Hippocampal formation (tissue), 2 donors: Measurements from ENCODE around the gene LRRC38.
"Not testable (repeated sequence)": the region's sequence is repeated elsewhere in the genome, so short reads cannot be mapped to it uniquely, and the experiment has no call there.

ENCODE experiments used
- DNase-seq, 2 donors: peaks; one replicate each; lab custom pipeline; 2025; lab: John Stamatoyannopoulos, UW

Gene LRRC38, protein sequence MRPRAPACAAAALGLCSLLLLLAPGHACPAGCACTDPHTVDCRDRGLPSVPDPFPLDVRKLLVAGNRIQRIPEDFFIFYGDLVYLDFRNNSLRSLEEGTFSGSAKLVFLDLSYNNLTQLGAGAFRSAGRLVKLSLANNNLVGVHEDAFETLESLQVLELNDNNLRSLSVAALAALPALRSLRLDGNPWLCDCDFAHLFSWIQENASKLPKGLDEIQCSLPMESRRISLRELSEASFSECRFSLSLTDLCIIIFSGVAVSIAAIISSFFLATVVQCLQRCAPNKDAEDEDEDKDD

GRCh38 chr1:13513895-13514546, at the start of gene LRRC38:
LRRC38 (minus strand) TSS chr1:13514003; CDS start chr1:13513593, 410 bp downstream.
- DNase-seq, result no peak

- DNase-seq, result not testable (repeated sequence)
Observed at GRCh38 chr1:13562981-13563380, 49.2 kb upstream of the LRRC38 start.

GRCh38 chr1:13560541-13560940, 46.7 kb upstream of the LRRC38 start:
- no peak for DNase-seq

- DNase-seq, result no peak
Observed at GRCh38 chr1:13556224-13556764, 42.5 kb upstream of the LRRC38 start.

DNA sequence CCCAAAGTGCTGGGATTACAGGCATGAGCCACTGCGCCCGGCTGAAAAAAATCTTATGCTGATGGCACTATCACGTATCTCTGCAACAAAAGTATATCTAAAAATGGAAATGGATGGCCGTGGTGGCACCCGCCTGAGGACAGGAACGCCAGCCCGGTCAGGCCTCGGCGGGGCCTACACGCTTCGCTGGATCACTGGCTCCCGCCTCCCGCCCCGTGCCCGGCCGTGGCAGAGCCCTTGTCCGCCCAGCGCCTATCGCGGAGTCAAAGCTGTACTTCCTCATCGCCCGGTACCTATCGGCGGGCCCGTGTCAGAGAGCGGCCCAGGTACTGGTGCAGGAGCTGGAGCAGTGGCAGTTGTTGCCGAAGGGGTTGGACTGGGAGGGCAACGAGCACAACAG, 41.0 kb upstream of the LRRC38 start:
- no peak for DNase-seq

GRCh38 chr1:13550663-13551062, 36.9 kb upstream of the LRRC38 start:
- DNase-seq, result no peak

DNA sequence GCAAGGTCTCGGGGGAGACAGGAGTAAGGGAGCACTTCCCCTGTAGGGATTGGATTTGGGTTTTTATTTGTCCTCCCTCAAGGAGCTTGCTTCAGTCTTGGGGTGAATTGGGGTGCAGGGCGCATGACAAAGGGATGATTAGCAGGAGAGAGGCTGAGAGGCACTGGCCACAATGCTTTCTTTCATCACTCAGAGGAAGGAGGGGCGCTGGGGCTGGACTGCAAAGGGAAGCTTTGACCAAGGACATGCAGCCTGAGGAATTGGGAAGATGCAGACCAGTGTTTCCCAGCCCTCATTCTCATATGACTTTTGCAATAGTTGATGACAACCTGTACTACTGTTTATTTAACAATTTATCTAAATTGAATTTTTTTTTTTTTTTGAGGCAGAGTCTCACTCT, 35.7 kb upstream of the LRRC38 start:
- DNase-seq, result peak; percentile 38 to 51

DNA sequence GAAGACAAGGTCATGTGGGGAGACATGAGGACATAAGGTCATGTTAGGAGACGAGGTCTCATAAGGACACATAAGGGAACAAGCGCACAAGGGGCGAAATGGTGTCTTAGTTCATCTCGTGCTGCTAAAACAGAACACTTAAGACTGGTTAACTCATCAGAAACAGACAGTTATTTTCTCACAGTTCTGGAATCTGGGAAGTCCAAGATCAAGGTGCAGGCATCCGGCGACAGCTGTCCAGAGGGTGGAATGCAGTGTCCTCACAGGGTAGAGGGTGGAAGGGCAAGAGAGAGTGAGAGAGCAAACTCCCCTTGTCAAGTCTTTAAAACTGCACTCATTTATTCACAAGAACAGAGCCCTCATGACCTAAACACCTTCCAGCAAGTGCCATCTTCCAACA, 35.2 kb upstream of the LRRC38 start:
- DNase-seq, result no peak

DNA sequence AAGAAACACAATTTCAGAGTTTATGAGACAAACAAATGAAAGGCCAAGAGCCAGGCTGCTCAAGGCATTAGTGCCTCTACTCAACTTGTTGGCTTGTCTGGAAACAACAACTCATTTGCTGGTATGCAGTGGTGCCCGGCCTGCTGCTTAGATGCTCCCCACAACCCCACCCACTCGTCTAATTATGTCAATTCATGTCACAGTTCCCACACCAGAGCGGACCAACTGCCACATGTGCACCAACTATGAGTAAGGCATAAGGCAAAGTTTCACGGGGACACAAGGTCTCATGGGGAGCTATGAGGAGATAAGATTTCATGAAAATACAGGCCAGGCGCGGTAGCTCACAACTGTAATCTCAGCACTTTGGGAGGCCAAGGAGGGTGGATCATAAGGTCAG, 34.5 kb upstream of the LRRC38 start:
- DNase-seq, result no peak

DNA sequence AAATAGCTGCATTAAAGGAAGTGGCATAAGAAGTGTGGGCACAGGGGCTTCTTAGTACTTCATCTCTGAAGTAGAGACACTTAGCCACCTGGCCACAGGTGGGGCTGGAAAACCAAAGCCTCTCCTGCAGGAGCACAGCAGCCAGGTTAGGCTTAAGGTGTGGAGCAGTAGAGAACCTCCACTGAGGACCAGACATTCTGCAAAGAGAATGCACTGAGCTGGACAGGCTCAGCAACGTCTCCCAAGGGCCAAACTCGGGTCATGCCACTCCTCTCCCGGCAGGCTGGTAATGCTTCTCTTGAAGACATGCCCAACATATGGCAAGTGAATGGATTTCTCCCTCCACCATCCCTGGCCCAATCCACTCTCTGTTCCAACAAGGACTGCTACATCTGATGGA, 33.0 kb upstream of the LRRC38 start:
- no peak for DNase-seq

GRCh38 chr1:13544221-13544556, 30.4 kb upstream of the LRRC38 start:
- no peak for DNase-seq

GRCh38 chr1:13543451-13544220, 29.8 kb upstream of the LRRC38 start:
- peak; percentile 43 to 59 for DNase-seq

DNA sequence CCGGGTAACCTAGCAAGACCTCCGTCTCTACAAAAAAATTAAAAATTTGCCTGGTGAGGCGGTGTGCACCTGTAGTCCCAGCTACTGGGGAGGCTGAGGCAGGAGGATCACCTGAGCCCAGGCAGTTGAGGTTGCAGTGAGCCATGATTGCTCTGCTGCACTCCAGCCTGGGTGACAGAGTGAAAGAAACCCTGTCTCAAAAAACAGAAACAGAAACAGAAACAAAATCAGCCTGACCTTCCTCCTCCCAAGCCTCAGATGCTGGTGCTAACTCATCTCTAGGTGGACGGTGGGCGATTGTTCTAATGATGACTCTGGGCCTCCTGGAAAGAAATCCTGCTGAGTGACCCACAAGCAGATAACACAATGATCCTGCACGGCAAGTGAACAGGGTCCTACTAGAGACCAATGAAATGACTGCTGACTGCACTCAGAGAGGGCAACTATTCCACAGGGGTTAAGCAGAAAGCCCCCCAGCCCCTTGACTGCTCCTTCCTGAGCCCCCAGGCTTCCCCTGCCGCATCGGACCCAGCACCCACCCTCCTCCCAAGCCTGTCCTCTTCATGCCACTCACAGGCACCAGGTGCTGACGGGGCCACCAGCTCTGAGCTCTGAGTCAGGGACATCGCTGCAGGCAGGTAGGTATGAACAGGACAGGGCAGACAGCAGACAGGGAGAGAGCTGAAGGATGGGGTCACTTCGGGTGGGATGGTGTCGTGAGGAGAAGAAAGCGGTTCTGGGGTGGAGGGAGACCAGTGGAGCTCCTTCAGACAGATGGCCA, 27.8 kb upstream of the LRRC38 start:
- DNase-seq, result no peak

- DNase-seq, result peak; percentile 4 to 6
Observed at GRCh38 chr1:13540866-13541265, 27.1 kb upstream of the LRRC38 start.

GRCh38 chr1:13539683-13540082, 25.9 kb upstream of the LRRC38 start:
- DNase-seq, result no peak

DNA sequence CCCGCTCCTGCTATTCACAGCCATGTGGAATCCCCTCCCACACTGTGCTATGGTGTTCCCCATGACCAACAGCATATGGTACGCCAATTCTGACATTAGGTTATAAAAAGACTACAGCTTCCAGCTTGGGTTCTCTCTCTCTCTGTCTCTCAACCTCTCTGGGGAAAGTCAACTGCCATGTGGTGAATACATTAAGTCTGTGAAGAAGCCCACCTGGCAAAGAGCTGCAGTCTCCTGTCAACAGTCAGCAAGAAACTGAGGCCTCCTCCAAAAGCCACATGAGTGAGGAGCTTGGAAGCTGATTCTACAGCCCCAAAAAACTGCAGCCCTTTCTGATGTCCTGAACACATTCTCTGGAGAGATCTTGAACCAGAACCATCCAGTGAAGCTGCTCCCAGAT, 25.0 kb upstream of the LRRC38 start:
- no peak for DNase-seq

DNA sequence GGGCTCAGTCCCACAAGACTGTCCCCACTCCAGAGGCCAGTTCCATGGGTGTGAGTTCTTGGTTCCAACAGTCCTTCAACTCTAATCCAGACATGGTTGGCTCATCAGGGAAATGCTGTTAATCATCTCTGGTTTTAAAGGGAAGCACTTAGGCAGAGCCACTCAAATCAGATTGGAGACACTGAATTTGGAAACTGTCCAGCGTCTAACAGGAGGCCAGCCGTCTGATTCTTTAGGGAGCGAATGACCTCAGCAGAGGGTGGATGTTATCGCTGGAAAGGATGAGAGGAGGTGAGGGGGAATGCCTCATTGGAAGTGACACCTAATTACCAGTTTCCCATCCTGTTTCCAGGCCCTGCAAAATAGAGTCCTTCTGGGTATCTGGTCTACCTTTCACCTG, 22.8 kb upstream of the LRRC38 start:
- DNase-seq, result no peak

DNA sequence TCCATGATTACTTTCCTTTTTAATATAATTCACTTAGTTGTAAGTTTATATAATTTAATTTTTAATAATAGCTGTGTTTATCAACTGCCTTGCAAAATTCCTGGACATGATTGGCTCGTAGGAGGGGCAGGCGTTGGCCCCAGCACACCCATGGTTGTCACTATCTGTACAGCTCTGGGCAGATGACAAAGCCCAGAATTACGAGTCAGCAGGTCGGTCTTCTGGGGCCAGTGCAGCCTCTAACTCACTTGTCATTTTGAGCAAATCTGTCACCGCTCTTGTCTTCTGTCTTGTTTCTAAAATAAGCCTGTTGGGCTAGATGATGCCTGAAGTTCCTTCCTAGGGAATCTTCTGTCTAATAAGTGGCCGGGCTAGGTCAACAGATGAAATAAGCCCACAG, 21.4 kb upstream of the LRRC38 start:
- no peak for DNase-seq

- no peak for DNase-seq
Observed at GRCh38 chr1:13528320-13528719, 14.5 kb upstream of the LRRC38 start.

DNA sequence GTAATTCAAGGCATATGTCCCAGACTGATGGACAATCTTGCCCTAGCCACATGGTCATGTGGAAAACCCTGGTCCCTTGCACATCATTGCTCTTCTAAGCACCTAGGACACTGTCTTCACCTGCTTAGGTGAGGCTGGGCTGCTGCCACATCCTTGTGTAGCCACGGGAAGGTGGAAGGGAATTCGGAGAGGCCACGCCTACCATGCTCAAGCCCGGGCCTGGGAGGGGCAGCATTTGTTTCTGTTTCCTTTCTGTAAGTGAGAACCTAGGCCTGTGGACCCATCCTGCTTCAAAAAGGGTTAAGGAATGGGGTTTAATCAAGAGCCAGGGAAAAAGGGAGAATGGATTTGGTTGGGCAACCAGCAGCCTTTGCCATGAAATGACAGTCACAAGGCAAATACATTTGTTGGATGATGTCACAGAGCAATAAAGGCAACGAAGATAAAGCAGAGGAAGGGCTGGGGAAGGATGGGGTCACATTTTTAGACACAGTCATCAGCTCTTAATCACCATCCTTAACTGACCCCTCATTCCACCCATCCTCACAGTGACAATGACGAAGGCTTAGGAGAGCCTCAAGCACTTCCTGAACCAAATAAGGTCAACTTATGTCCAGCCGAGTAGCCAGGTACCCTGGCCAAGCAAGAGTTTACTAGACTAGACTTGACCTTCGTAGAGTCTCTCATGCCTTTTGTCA, 10.1 kb upstream of the LRRC38 start:
- no peak for DNase-seq

DNA sequence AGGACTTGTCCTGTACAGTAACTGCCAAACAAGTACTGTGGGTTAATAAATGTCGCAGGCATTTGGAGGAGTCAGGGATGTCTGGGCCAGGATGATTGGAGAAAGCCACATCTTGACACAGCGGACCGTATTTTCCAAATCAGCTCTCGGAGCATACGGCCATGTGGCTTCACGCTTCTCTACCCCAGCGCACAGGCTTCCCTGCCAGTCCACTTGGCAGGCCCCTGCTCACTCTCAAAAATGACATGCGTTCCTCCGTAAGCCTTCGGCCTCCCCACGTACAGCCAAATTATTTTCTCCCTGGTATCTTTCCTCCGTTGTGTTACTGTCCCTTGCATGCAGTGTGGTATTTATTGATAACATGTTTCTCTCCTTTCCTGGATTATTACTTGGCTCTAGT, 7.2 kb upstream of the LRRC38 start:
- no peak for DNase-seq
